Gastrocnemius medialis (tissue), 4 donors: ENCODE data around the gene BET1L.

Source experiments
- CTCF ChIP-seq, 5 experiments: fragments of 450-650 bp in 3 of 5; fragments of 200-600 bp in 2 of 5; sonication (generic) in 2 of 5; IDR thresholded peaks in 4 of 5; conservative IDR thresholded peaks in 1 of 5; 1 replicate in 4 of 5; 2 replicates in 1 of 5; pipeline ENCODE4 v1.5.1; 2016 to 2019; ENCODE audit warnings: antibody characterized with exemption in 5 of 5, mild to moderate bottlenecking in 3 of 5, moderate library complexity in 3 of 5
- POLR2A ChIP-seq, 2 donors: fragments of 450-650 bp; IDR thresholded peaks; one replicate each; pipeline ENCODE4 v1.6.1; 2017; ENCODE audit warnings: antibody characterized with exemption in 2 of 2, mild to moderate bottlenecking in 2 of 2, moderate library complexity in 2 of 2

- TF ChIP-seq CTCF (IDR thresholded peaks at IDR 0.05 in 4 of 5, conservative IDR thresholded peaks at IDR 0.05 in 1 of 5) = no peak
- TF ChIP-seq POLR2A (IDR thresholded peaks at IDR 0.05) = no peak
Observed at GRCh38 chr11:217704-218103, 10.5 kb upstream of the BET1L start.
